HepG2 (cell line): Measurements from ENCODE around the gene VEGFA. TPM values are rescaled to one million over a fixed set of nuclear protein-coding genes. Genes with fewer than 3 reads are reported as not detected.

Source experiments
- ATF7 ChIP-seq, 2 experiments: fragments of 450-650 bp in 1 of 2; sonication (generic) in 1 of 2; formaldehyde crosslinking in 1 of 2; IDR thresholded peaks; 2 replicates each; pipeline versions ENCODE4 v1.4.0 to v1.6.1; 2016 to 2020; ENCODE audit warnings: antibody characterized with exemption in 1 of 2, mild to moderate bottlenecking in 1 of 2, missing genetic modification reagents in 1 of 2
- ELF3 ChIP-seq: IDR thresholded peaks from 2 replicates; pipeline ENCODE4 v1.6.1; 2016; ENCODE audit warnings: missing genetic modification reagents, missing compliant biosample characterization
- EP300 ChIP-seq, 3 experiments: sonication (generic) in 1 of 3; formaldehyde crosslinking in 1 of 3; IDR thresholded peaks; 2 replicates each; pipeline versions ENCODE4 v1.5.1 to v1.6.1; 2011 to 2020; ENCODE audit warnings: low read depth in 2 of 3, low read length in 2 of 3, borderline replicate concordance in 1 of 3, improper control_type of control experiment in 1 of 3, mild to moderate bottlenecking in 1 of 3, missing genetic modification reagents in 1 of 3, moderate library complexity in 1 of 3
- ETV6 ChIP-seq: sonication (generic); formaldehyde crosslinking; conservative IDR thresholded peaks from 2 replicates; pipeline ENCODE4 v1.4.0; 2020; ENCODE audit warnings: missing genetic modification reagents
- HNRNPH1 ChIP-seq: fragments of 200-400 bp; formaldehyde crosslinking; optimal IDR thresholded peaks from 2 replicates; pipeline ENCODE3; 2017; ENCODE audit warnings: mild to moderate bottlenecking, low read depth, low read length
- JUNB ChIP-seq: sonication (generic); formaldehyde crosslinking; IDR thresholded peaks from 2 replicates; pipeline ENCODE4 v1.8.0; 2022; ENCODE audit warnings: missing genetic modification reagents, mild to moderate bottlenecking, borderline replicate concordance
- KLF11 ChIP-seq: IDR thresholded peaks from 2 replicates; pipeline ENCODE4 v1.6.1; 2016; ENCODE audit warnings: missing compliant biosample characterization
- KLF16 ChIP-seq, 2 experiments: sonication (generic) in 1 of 2; formaldehyde crosslinking in 1 of 2; IDR thresholded peaks; 2 replicates each; pipeline versions ENCODE4 v1.6.1 to v1.8.0; 2016 to 2023; ENCODE audit warnings: missing genetic modification reagents in 2 of 2, missing compliant biosample characterization in 1 of 2
- MED13 ChIP-seq: sonication (generic); formaldehyde crosslinking; IDR thresholded peaks from 2 replicates; pipeline ENCODE4 v1.5.0; 2020; ENCODE audit warnings: missing genetic modification reagents
- MXD4 ChIP-seq: IDR thresholded peaks from 2 replicates; pipeline ENCODE4 v1.6.1; 2016; ENCODE audit warnings: mild to moderate bottlenecking, missing biosample characterization, missing genetic modification reagents
- NKX3-1 ChIP-seq: sonication (generic); formaldehyde crosslinking; IDR thresholded peaks from 2 replicates; pipeline ENCODE4 v1.5.0; 2020; ENCODE audit warnings: missing genetic modification reagents
- RFXANK ChIP-seq: IDR thresholded peaks from 2 replicates; pipeline ENCODE4 v1.6.1; 2016
- RXRB ChIP-seq: IDR thresholded peaks from 2 replicates; pipeline ENCODE4 v1.6.1; 2016; ENCODE audit warnings: borderline replicate concordance, missing genetic modification reagents, missing compliant biosample characterization
- SALL2 ChIP-seq: sonication (generic); formaldehyde crosslinking; IDR thresholded peaks from 2 replicates; pipeline ENCODE4 v1.8.1; 2023; ENCODE audit warnings: mild to moderate bottlenecking, missing genetic modification reagents, inconsistent platforms
- SMAD9 ChIP-seq: sonication (generic); formaldehyde crosslinking; IDR thresholded peaks from 2 replicates; pipeline ENCODE4 v1.5.1; 2020; ENCODE audit warnings: mild to moderate bottlenecking, missing genetic modification reagents
- SMYD3 ChIP-seq: sonication (generic); formaldehyde crosslinking; IDR thresholded peaks from 2 replicates; pipeline ENCODE4 v1.8.1; 2023; ENCODE audit warnings: mild to moderate bottlenecking, missing genetic modification reagents
- TCF12 ChIP-seq, 2 experiments: fragments of 450-650 bp in 1 of 2; sonication (generic) in 1 of 2; formaldehyde crosslinking in 1 of 2; IDR thresholded peaks; 2 replicates each; pipeline versions ENCODE4 v1.6.1 to v1.8.0; 2017 to 2022; ENCODE audit warnings: antibody characterized with exemption in 1 of 2, mild to moderate bottlenecking in 1 of 2, missing genetic modification reagents in 1 of 2, moderate library complexity in 1 of 2
- ZBTB3 ChIP-seq: sonication (generic); formaldehyde crosslinking; IDR thresholded peaks from 2 replicates; pipeline ENCODE4 v1.4.0; 2020; ENCODE audit warnings: low read depth, mild to moderate bottlenecking, moderate library complexity, missing genetic modification reagents, borderline replicate concordance
- ZFP41 ChIP-seq: sonication (generic); formaldehyde crosslinking; IDR thresholded peaks from 2 replicates; pipeline ENCODE4 v1.4.0; 2020; ENCODE audit warnings: mild to moderate bottlenecking, missing genetic modification reagents, borderline replicate concordance
- ZNF10 ChIP-seq: sonication (generic); formaldehyde crosslinking; IDR thresholded peaks from 2 replicates; pipeline ENCODE4 v1.4.0; 2020; ENCODE audit warnings: mild to moderate bottlenecking, low read depth, missing genetic modification reagents, borderline replicate concordance
- ZNF121 ChIP-seq: sonication (generic); formaldehyde crosslinking; IDR thresholded peaks from 2 replicates; pipeline ENCODE4 v1.5.0; 2020; ENCODE audit warnings: mild to moderate bottlenecking, missing genetic modification reagents
- ZNF441 ChIP-seq: sonication (generic); formaldehyde crosslinking; IDR thresholded peaks from 2 replicates; pipeline ENCODE4 v1.7.0; 2021; ENCODE audit warnings: missing genetic modification reagents, borderline replicate concordance
- ZNF550 ChIP-seq: sonication (generic); formaldehyde crosslinking; IDR thresholded peaks from 2 replicates; pipeline ENCODE4 v1.4.0; 2020; ENCODE audit warnings: mild to moderate bottlenecking, missing genetic modification reagents, borderline replicate concordance
- ZNF580 ChIP-seq: IDR thresholded peaks from 2 replicates; pipeline ENCODE4 v1.6.1; 2016; ENCODE audit warnings: low read depth, borderline replicate concordance
- ZNF737 ChIP-seq: sonication (generic); formaldehyde crosslinking; IDR thresholded peaks from 2 replicates; pipeline ENCODE4 v1.5.0; 2020; ENCODE audit warnings: missing genetic modification reagents, mild to moderate bottlenecking, borderline replicate concordance
- polyA plus RNA-seq, 8 experiments: library from polyadenylated mRNA; depleted of rRNA in 3 of 8; stranded (reverse) in 7 of 8; unstranded in 1 of 8; fragments of >200 nt; fragmentation: Illumina TruSeq in 4 of 8; extraction: Trizol in 4 of 8; gene quantifications; 2 replicates each; pipeline versions ENCODE4 v1.2.1 to v1.2.3, GENCODE V29; 2011 to 2016; ENCODE audit warnings: low read depth in 4 of 8, missing spikeins in 1 of 8, mixed read lengths in 1 of 8; ENCODE audit not compliant: insufficient read depth in 1 of 8
- total RNA-seq, 5 experiments: library from RNA; depleted of rRNA; stranded (reverse); fragments of >200 nt; fragmentation: Illumina TruSeq; extraction: Trizol; gene quantifications; 2 replicates each; pipeline ENCODE4 v1.2.3, GENCODE V29; 2016; ENCODE audit warnings: low read depth in 1 of 5
- TF ChIP-seq, protein P1 (sequence below): sonication (generic); formaldehyde crosslinking; IDR thresholded peaks from 2 replicates; pipeline ENCODE4 v1.4.0; 2020; ENCODE audit warnings: missing genetic modification reagents, borderline replicate concordance
- TF ChIP-seq, protein P2 (sequence below): IDR thresholded peaks from 2 replicates; pipeline ENCODE4 v1.6.1; 2016; ENCODE audit warnings: control low read depth

VEGFA gene
- total and polyA plus RNA-seq, 2 of the 13 experiments (the other 11 are each of a cell fraction or from before 2014, with no cell fraction given), result 68.1 to 629 TPM

- TF ChIP-seq ATF7 (IDR thresholded peaks at IDR 0.05), result no peak
- no peak for TF ChIP-seq ATF7 (CRISPR knock-in tag; IDR thresholded peaks at IDR 0.05)
- TF ChIP-seq ZNF550 (CRISPR knock-in tag), result 0 out of 2 replicates have a peak, but pooled peaks have one; percentile 45
- no peak for TF ChIP-seq JUNB
- no peak for TF ChIP-seq HNRNPH1
- 0 out of 2 replicates have a peak, but pooled peaks have one; percentile 22 for TF ChIP-seq ZNF10 (CRISPR knock-in tag)
- TF ChIP-seq, protein P1, sequence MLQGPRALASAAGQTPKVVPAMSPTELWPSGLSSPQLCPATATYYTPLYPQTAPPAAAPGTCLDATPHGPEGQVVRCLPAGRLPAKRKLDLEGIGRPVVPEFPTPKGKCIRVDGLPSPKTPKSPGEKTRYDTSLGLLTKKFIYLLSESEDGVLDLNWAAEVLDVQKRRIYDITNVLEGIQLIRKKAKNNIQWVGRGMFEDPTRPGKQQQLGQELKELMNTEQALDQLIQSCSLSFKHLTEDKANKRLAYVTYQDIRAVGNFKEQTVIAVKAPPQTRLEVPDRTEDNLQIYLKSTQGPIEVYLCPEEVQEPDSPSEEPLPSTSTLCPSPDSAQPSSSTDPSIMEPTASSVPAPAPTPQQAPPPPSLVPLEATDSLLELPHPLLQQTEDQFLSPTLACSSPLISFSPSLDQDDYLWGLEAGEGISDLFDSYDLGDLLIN, result peak; percentile 25; the same call in 1 of the 2 replicates
- peak; percentile 76; the same call in 1 of the 2 replicates for TF ChIP-seq ZNF580 (CRISPR knock-in tag)
- TF ChIP-seq MXD4 (CRISPR knock-in tag), result peak; percentile 75; the same call in 1 of the 2 replicates
- TF ChIP-seq MED13 (CRISPR knock-in tag), result peak; percentile 89
- TF ChIP-seq SALL2 (CRISPR knock-in tag), result peak; percentile 90; the same call in 1 of the 2 replicates
- no peak for TF ChIP-seq ZNF737 (CRISPR knock-in tag)
- TF ChIP-seq ETV6, result peak; percentile 65
- TF ChIP-seq ZNF121 (CRISPR knock-in tag), result peak; percentile 63; the same call in 1 of the 2 replicates
- TF ChIP-seq ZNF441, result peak; percentile 8; the same call in 1 of the 2 replicates
- no peak for TF ChIP-seq RFXANK
- peak; percentile 53; the same call in 1 of the 2 replicates for TF ChIP-seq SMYD3 (CRISPR knock-in tag)
- TF ChIP-seq ELF3 (CRISPR knock-in tag), result no peak; the same call in 1 of the 2 replicates
- no peak for TF ChIP-seq KLF11 (CRISPR knock-in tag)
- peak; percentile 68 to 80; a peak in 1 of 4 replicates for TF ChIP-seq KLF16 (CRISPR knock-in tag; IDR thresholded peaks at IDR 0.05)
- peak; percentile 20; the same call in 1 of the 2 replicates for TF ChIP-seq ZFP41
- peak in 1 of 2 experiments; percentile 54; a peak in 2 of 4 replicates for TF ChIP-seq EP300 (IDR thresholded peaks at IDR 0.05; ENCODE audit: low read depth in 2 of 2, low read length in 2 of 2)
- TF ChIP-seq EP300 (CRISPR knock-in tag; IDR thresholded peaks at IDR 0.05; ENCODE audit: borderline replicate concordance), result peak; percentile 13; the same call in 1 of the 2 replicates
- TF ChIP-seq NKX3-1 (CRISPR knock-in tag), result 0 out of 2 replicates have a peak, but pooled peaks have one; percentile 52
- TF ChIP-seq RXRB, result peak; percentile 63; the same call in 1 of the 2 replicates
- TF ChIP-seq, protein P2, sequence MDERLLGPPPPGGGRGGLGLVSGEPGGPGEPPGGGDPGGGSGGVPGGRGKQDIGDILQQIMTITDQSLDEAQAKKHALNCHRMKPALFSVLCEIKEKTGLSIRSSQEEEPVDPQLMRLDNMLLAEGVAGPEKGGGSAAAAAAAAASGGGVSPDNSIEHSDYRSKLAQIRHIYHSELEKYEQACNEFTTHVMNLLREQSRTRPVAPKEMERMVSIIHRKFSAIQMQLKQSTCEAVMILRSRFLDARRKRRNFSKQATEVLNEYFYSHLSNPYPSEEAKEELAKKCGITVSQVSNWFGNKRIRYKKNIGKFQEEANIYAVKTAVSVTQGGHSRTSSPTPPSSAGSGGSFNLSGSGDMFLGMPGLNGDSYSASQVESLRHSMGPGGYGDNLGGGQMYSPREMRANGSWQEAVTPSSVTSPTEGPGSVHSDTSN (CRISPR knock-in tag), result no peak
- peak; percentile 59; the same call in 1 of the 2 replicates for TF ChIP-seq ZBTB3 (CRISPR knock-in tag)
- TF ChIP-seq SMAD9, result 0 out of 2 replicates have a peak, but pooled peaks have one; percentile 22
- TF ChIP-seq TCF12 (IDR thresholded peaks at IDR 0.05), result no peak
- TF ChIP-seq TCF12 (CRISPR knock-in tag; IDR thresholded peaks at IDR 0.05), result peak; percentile 73
Measured at GRCh38 chr6:43771210-43771857, 1.3 kb downstream of the VEGFA start (continued).
